RWPE2 (cell line): ENCODE results near the gene SERP2.

ENCODE experiments used
- ATAC-seq: fragments of 200-7000 bp; cut with Tn5 transposase; 3 replicates; pipeline ENCODE4 v1.9.1; 2021; ENCODE audit warnings: low read depth
- DNase-seq: peaks from one replicate; pipeline ENCODE4 v3.0.0-alpha.2; 2020; ENCODE audit warnings: low spot score
- H3K27ac ChIP-seq: fragments of 450-650 bp; 2 replicates; pipeline ENCODE4 v1.5.1; 2017; ENCODE audit warnings: mild to moderate bottlenecking; ENCODE audit not compliant: poor library complexity, severe bottlenecking
- H3K27me3 ChIP-seq: fragments of 250-450 bp; sonication (Bioruptor Pico); 2 replicates; pipeline ENCODE4 v1.5.1; 2021; ENCODE audit warnings: mild to moderate bottlenecking, moderate library complexity; ENCODE audit not compliant: insufficient read depth, poor library complexity, severe bottlenecking
- H3K36me3 ChIP-seq: fragments of 250-450 bp; sonication (Bioruptor Pico); 2 replicates; pipeline ENCODE4 v1.5.1; 2020; ENCODE audit warnings: low read depth, mild to moderate bottlenecking, moderate library complexity
- H3K4me1 ChIP-seq: fragments of 250-450 bp; sonication (Bioruptor Pico); 2 replicates; pipeline ENCODE4 v1.5.1; 2021; ENCODE audit warnings: mild to moderate bottlenecking, moderate library complexity; ENCODE audit not compliant: insufficient read depth, poor library complexity, severe bottlenecking
- H3K4me3 ChIP-seq: fragments of 250-450 bp; sonication (Bioruptor Pico); 2 replicates; pipeline ENCODE4 v1.5.1; 2021; ENCODE audit warnings: mild to moderate bottlenecking, moderate library complexity; ENCODE audit not compliant: severe bottlenecking
- H3K9me3 ChIP-seq: fragments of 250-450 bp; sonication (Bioruptor Pico); 2 replicates; pipeline ENCODE4 v1.5.1; 2021; ENCODE audit warnings: mild to moderate bottlenecking, moderate library complexity; ENCODE audit not compliant: severe bottlenecking
- TF ChIP-seq, protein P1 (sequence below): fragments of 450-650 bp; IDR thresholded peaks from one replicate; pipeline ENCODE4 v1.5.1; 2017; ENCODE audit warnings: mild to moderate bottlenecking, moderate library complexity; ENCODE audit not compliant: poor library complexity, severe bottlenecking

The SERP2 gene

DNA sequence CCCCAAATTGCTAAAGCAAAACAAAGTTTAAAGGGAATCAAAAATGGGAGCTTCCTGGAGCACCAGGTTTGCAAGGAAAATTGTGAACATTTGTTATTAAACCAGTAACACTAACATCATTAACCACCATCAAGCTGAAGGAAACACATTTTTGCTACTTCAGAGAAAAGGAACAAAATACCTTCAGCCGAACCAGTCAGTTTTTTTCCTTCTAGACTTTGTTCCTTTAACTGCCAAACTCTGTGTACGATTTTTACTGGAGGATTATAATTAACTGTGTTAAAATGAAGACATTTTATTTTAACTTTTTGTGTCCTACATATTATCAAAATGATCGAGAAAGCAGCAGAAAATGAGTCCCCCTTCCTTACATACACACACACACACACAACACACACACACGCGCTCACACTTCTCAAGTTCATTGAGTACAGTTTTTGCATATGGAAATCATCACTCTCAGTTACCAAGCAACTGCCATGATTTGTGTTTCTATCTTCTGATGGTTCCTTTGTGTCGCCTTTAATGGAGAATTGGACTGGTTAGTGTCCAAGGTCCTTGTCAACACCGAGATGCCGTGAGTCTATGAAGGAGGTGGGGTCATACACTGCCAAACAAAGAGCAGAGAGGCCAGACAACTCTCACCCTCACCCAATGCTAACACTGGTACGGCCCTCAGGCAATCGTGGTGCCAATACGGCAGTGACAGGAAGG, 9.8 kb upstream of the SERP2 start:
- Histone ChIP-seq H3K4me1 (peaks cover 39% of the 10 kb centered on the region), H3K9me3 (no peaks in the 10 kb centered on the region), H3K36me3 (no peaks in the 10 kb centered on the region), H3K27me3 (no peaks in the 10 kb centered on the region), H3K4me3 (no peak overlapping the region), H3K27ac (peak overlapping the region; percentile 91)
- ATAC-seq (no peak), DNase-seq (no peak)
- TF ChIP-seq, protein P1, sequence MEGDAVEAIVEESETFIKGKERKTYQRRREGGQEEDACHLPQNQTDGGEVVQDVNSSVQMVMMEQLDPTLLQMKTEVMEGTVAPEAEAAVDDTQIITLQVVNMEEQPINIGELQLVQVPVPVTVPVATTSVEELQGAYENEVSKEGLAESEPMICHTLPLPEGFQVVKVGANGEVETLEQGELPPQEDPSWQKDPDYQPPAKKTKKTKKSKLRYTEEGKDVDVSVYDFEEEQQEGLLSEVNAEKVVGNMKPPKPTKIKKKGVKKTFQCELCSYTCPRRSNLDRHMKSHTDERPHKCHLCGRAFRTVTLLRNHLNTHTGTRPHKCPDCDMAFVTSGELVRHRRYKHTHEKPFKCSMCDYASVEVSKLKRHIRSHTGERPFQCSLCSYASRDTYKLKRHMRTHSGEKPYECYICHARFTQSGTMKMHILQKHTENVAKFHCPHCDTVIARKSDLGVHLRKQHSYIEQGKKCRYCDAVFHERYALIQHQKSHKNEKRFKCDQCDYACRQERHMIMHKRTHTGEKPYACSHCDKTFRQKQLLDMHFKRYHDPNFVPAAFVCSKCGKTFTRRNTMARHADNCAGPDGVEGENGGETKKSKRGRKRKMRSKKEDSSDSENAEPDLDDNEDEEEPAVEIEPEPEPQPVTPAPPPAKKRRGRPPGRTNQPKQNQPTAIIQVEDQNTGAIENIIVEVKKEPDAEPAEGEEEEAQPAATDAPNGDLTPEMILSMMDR: no peak

DNA sequence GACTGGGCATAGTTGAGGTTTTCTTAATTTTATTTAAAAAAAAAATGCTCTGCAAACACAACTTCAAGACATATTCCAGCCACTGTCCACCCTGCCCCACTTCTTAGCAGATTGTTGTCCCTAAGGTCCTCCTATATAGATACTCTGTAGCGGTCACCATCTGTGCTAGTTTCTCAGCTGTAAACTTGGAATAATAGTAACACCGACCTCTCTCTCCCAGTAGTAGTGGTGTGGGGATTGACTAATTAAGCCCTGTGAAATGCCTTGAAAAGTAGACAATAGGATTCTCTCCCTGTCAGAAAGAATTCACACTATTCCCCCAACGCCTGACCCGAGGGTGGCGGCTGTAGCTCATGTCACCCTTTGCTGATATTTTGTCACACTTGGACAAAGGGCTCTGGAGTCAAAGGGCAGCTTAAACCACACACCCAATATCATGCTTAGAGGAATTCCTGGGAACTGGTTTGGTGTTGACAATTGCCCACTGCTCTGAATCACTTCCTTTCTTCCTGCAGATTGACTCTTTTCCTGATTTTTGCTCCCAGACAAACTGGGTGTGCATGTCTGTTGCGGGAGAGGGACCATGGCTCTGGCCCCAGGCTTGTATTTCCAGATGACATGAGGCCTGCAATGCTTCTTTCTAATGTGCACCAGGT, 9.2 kb upstream of the SERP2 start:
- DNase-seq: no peak
- peak overlapping the region; percentile 91 for H3K27ac ChIP-seq
- peaks cover 39% of the 10 kb centered on the region for H3K4me1 ChIP-seq
- peak; percentile 73 for ATAC-seq
- no peaks in the 10 kb centered on the region for H3K27me3 ChIP-seq
- no peaks in the 10 kb centered on the region for H3K9me3 ChIP-seq
- no peak overlapping the region for H3K4me3 ChIP-seq
- no peaks in the 10 kb centered on the region for H3K36me3 ChIP-seq
- TF ChIP-seq, protein P1: no peak

DNA sequence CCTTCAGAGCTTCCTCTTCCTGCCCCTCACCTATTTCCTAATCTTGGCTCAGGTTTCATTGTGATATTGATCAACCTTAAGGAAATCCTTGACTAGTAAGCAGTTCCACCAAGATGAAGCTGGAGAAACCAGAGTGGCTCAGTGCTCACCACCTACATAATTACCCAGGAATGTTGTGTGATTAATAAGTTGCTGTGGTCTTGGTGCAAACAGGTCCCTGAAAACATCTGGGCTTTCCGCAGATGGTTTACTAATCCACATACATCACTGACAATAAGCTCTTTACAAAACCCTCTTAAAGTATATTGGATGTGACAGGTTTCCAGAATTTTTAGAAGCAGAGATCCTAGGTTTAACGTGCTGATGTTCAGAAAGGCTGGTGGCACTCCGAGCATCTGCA, 8.6 kb upstream of the SERP2 start:
- no peak for DNase-seq
- ATAC-seq: peak; percentile 82
- TF ChIP-seq, protein P1: no peak
- H3K36me3 ChIP-seq: no peaks in the 10 kb centered on the region
- no peak overlapping the region for H3K4me3 ChIP-seq
- peaks cover 38% of the 10 kb centered on the region for H3K4me1 ChIP-seq
- no peaks in the 10 kb centered on the region for H3K27me3 ChIP-seq
- no peaks in the 10 kb centered on the region for H3K9me3 ChIP-seq
- H3K27ac ChIP-seq: peak overlapping the region; percentile 91

DNA sequence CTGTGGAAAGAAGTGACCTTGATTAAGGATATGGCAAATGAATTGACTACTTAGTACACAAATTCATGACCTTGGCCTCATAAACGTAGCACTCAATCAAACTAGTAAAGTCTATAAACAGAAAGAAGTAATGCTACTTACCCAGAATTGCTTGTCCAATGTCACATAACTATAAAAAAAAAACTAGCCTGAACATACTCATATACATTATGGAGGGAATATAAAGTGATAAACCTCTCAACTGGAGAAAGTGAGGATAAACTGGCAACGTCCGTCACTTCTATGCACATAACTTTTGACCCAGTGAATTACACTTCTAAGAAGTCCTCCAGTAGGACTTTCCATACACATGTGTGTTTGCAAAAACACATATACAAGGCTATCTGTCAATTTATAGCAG, 7.7 kb upstream of the SERP2 start:
- ATAC-seq (no peak), DNase-seq (no peak)
- H3K4me1 ChIP-seq: peaks cover 30% of the 10 kb centered on the region
- H3K4me3 ChIP-seq: no peak overlapping the region
- peak overlapping the region; percentile 91 for H3K27ac ChIP-seq
- TF ChIP-seq, protein P1: no peak
- no peaks in the 10 kb centered on the region for H3K9me3 ChIP-seq
- no peaks in the 10 kb centered on the region for H3K27me3 ChIP-seq
- no peaks in the 10 kb centered on the region for H3K36me3 ChIP-seq
